Brain microvascular endothelial cell (primary cell): ENCODE data around the gene CMTM6.

Source experiments
- DNase-seq: peaks from one replicate; pipeline ENCODE4 v3.0.0-alpha.2; 2020
- H3K27ac ChIP-seq: fragments of 250-450 bp; sonication (Bioruptor Pico); 2 replicates; pipeline ENCODE4 v1.5.1; 2020; ENCODE audit warnings: mild to moderate bottlenecking, moderate library complexity
- H3K27me3 ChIP-seq: fragments of 250-450 bp; sonication (Bioruptor Pico); replicated peaks from 2 replicates; pipeline ENCODE4 v1.5.1; 2020; ENCODE audit warnings: mild to moderate bottlenecking
- H3K36me3 ChIP-seq: fragments of 250-450 bp; sonication (Bioruptor Pico); replicated peaks from 2 replicates; pipeline ENCODE4 v1.5.1; 2020; ENCODE audit warnings: mild to moderate bottlenecking
- H3K4me3 ChIP-seq: 2 replicates; pipeline ENCODE4 v1.5.1; 2011; ENCODE audit warnings: low read depth, mild to moderate bottlenecking, control low read depth, low read length, moderate library complexity
- CTCF ChIP-seq: IDR thresholded peaks from 2 replicates; pipeline ENCODE4 v1.5.1; 2011; ENCODE audit warnings: low read depth, mild to moderate bottlenecking, moderate library complexity, low read length, control low read depth, inconsistent platforms; ENCODE audit errors: missing control alignments
- in situ Hi-C: cut with HindIII; loops from 2 replicates; pipeline ENCODE4 v1.10.0; 2017; ENCODE audit warnings: low sequenced_read_pairs, low pct_ligation_motif_present

Gene CMTM6

GRCh38 chr3:32488474-32489008, 14.1 kb downstream of the CMTM6 start:
- in situ Hi-C loops = no loop called here
- TF ChIP-seq CTCF = no peak
- no peak for DNase-seq
- Histone ChIP-seq H3K27me3 (no peaks in the 10 kb centered on the region), H3K36me3 (peaks cover 11% of the 10 kb centered on the region), H3K27ac (no peak overlapping the region), H3K4me3 (no peak overlapping the region)

- Histone ChIP-seq H3K27ac (no peak overlapping the region), H3K36me3 (peaks cover 11% of the 10 kb centered on the region), H3K4me3 (no peak overlapping the region), H3K27me3 (no peaks in the 10 kb centered on the region)
- in situ Hi-C loops = no loop called here
- TF ChIP-seq CTCF = no peak
- DNase-seq = no peak
Measured at GRCh38 chr3:32487781-32488473, 14.7 kb downstream of the CMTM6 start.

GRCh38 chr3:32484436-32484835, 18.2 kb downstream of the CMTM6 start:
- Histone ChIP-seq H3K27me3 (no peaks in the 10 kb centered on the region), H3K27ac (no peak overlapping the region), H3K4me3 (no peak overlapping the region), H3K36me3 (peaks cover 14% of the 10 kb centered on the region)
- DNase-seq = no peak
- in situ Hi-C loops = no loop called here
- TF ChIP-seq CTCF = no peak

GRCh38 chr3:32483772-32484171, 18.9 kb downstream of the CMTM6 start:
- no peak overlapping the region for H3K27ac ChIP-seq
- H3K27me3 ChIP-seq = no peaks in the 10 kb centered on the region

GRCh38 chr3:32482693-32483092, 20.0 kb downstream of the CMTM6 start:
- DNase-seq = no peak
- Histone ChIP-seq H3K4me3 (no peak overlapping the region), H3K27me3 (no peaks in the 10 kb centered on the region), H3K36me3 (peaks cover 15% of the 10 kb centered on the region), H3K27ac (no peak overlapping the region)
- TF ChIP-seq CTCF = no peak
- in situ Hi-C loops = no loop called here

More at GRCh38 chr3:32483772-32484171, 18.9 kb downstream of the CMTM6 start:
- TF ChIP-seq CTCF = no peak
- no peak for DNase-seq
- H3K4me3 ChIP-seq = no peak overlapping the region
- in situ Hi-C loops = no loop called here
- peaks cover 14% of the 10 kb centered on the region for H3K36me3 ChIP-seq
